GM18502 (cell line): ENCODE results near the gene GRK3.
"Not testable (repeated sequence)": the region's sequence is repeated elsewhere in the genome, so short reads cannot be mapped to it uniquely, and the experiment has no call there.

Source experiments
- ATAC-seq: cut with Tn5 transposase; IDR thresholded peaks from one replicate; pipeline ENCODE4 v1.9.1; 2021; ENCODE audit warnings: mild to moderate bottlenecking; ENCODE audit not compliant: unreplicated experiment, poor library complexity

GRK3 gene

GRCh38 chr22:25564320-25564978 lies at the start of gene GRK3:
Gene GRK3 (plus strand): TSS chr22:25564675. CDS start chr22:25565041, 366 bp downstream.
- peak; percentile 46 for ATAC-seq

- ATAC-seq, result no peak
Measured at GRCh38 chr22:25518000-25518663, 46.3 kb upstream of the GRK3 start.

- no peak for ATAC-seq
Measured at GRCh38 chr22:25525376-25525775, 39.1 kb upstream of the GRK3 start.

GRCh38 chr22:25525804-25526584 lies 38.5 kb upstream of the GRK3 start:
- not testable (repeated sequence) for ATAC-seq

GRCh38 chr22:25527016-25527415 lies 37.5 kb upstream of the GRK3 start:
- ATAC-seq, result not testable (repeated sequence)

- not testable (repeated sequence) for ATAC-seq
Measured at GRCh38 chr22:25528068-25528467, 36.4 kb upstream of the GRK3 start.

GRCh38 chr22:25529059-25529458 lies 35.4 kb upstream of the GRK3 start:
- not testable (repeated sequence) for ATAC-seq

- ATAC-seq, result not testable (repeated sequence)
Measured at GRCh38 chr22:25529541-25530137, 34.8 kb upstream of the GRK3 start.

- ATAC-seq, result not testable (repeated sequence)
Measured at GRCh38 chr22:25531677-25532076, 32.8 kb upstream of the GRK3 start.

- no peak for ATAC-seq
Measured at GRCh38 chr22:25534724-25535123, 29.8 kb upstream of the GRK3 start.

- no peak for ATAC-seq
Measured at GRCh38 chr22:25536589-25536988, 27.9 kb upstream of the GRK3 start.

GRCh38 chr22:25540166-25540907 lies 24.1 kb upstream of the GRK3 start:
- ATAC-seq, result no peak

GRCh38 chr22:25540908-25541660 lies 23.4 kb upstream of the GRK3 start:
- ATAC-seq, result no peak

- no peak for ATAC-seq
Measured at GRCh38 chr22:25542191-25542590, 22.3 kb upstream of the GRK3 start.

- ATAC-seq, result no peak
Measured at GRCh38 chr22:25542720-25543402, 21.6 kb upstream of the GRK3 start.

- ATAC-seq, result no peak
Measured at GRCh38 chr22:25545146-25545545, 19.3 kb upstream of the GRK3 start.

- no peak for ATAC-seq
Measured at GRCh38 chr22:25545672-25546071, 18.8 kb upstream of the GRK3 start.

GRCh38 chr22:25546242-25546641 lies 18.2 kb upstream of the GRK3 start:
- no peak for ATAC-seq

GRCh38 chr22:25546751-25547150 lies 17.7 kb upstream of the GRK3 start:
- no peak for ATAC-seq
